HFFc6 (cell line): ENCODE data around the gene UPF3A. TPM values are rescaled to one million over a fixed set of nuclear protein-coding genes. Genes with fewer than 3 reads are reported as not detected.

Source experiments
- DNase-seq: peaks from one replicate; pipeline ENCODE4 v3.0.0-alpha.2; 2018
- H3K27ac Mint-ChIP-seq: 2 replicates; pipeline ENCODE4 v1.8.0; 2020; ENCODE audit warnings: mild to moderate bottlenecking, mixed read lengths
- H3K27me3 Mint-ChIP-seq: 2 replicates; pipeline ENCODE4 v1.8.0; 2021; ENCODE audit warnings: mild to moderate bottlenecking, moderate library complexity, mixed read lengths; ENCODE audit not compliant: insufficient read depth
- H3K36me3 Mint-ChIP-seq: 2 replicates; pipeline ENCODE4 v1.8.0; 2021; ENCODE audit warnings: low read depth, mixed read lengths
- H3K4me1 Mint-ChIP-seq: 2 replicates; pipeline ENCODE4 v1.8.0; 2020; ENCODE audit warnings: low read depth, mixed read lengths
- H3K4me3 Mint-ChIP-seq: 2 replicates; pipeline ENCODE4 v1.8.0; 2020; ENCODE audit warnings: mild to moderate bottlenecking, moderate library complexity, mixed read lengths
- H3K9me3 Mint-ChIP-seq: 2 replicates; pipeline ENCODE4 v1.8.0; 2020; ENCODE audit warnings: mild to moderate bottlenecking, mixed read lengths
- CTCF ChIP-seq: fragments of 200-600 bp; sonication (generic); IDR thresholded peaks from 2 replicates; pipeline ENCODE4 v1.5.0; 2021; ENCODE audit warnings: antibody characterized with exemption, mild to moderate bottlenecking
- total RNA-seq, 6 experiments: library from RNA; stranded (reverse); fragmentation: NEBNext Ultra II Directional; extraction: Animal tissue kit (Norgen Biotek cat#: 25700); gene quantifications; 2 replicates in 1 of 6; 3 replicates in 5 of 6; pipeline ENCODE4 v1.2.3, GENCODE V29; 2021

The UPF3A gene
- total RNA-seq, 6 experiments from 2014 or later: 32.4 to 42.9 (median 39.8) TPM

GRCh38 chr13:114275304-114275703 is 6.1 kb upstream of the UPF3A start:
- peaks cover 38% of the 10 kb centered on the region for H3K36me3 Mint-ChIP-seq
- H3K4me1 Mint-ChIP-seq: peaks cover 32% of the 10 kb centered on the region
- no peaks in the 10 kb centered on the region for H3K9me3 Mint-ChIP-seq
- no peak overlapping the region; the same call in 1 of the 2 replicates for H3K27ac Mint-ChIP-seq
- no peak overlapping the region for H3K4me3 Mint-ChIP-seq
- no peak for DNase-seq
- no peak for TF ChIP-seq CTCF
- H3K27me3 Mint-ChIP-seq: peaks cover 2% of the 10 kb centered on the region; the same call in 1 of the 2 replicates

- no peak overlapping the region for H3K4me3 Mint-ChIP-seq
- H3K27me3 Mint-ChIP-seq: peaks cover 5% of the 10 kb centered on the region; the same call in 1 of the 2 replicates
- no peak for TF ChIP-seq CTCF
- H3K4me1 Mint-ChIP-seq: peaks cover 38% of the 10 kb centered on the region
- DNase-seq: no peak
- peaks cover 27% of the 10 kb centered on the region for H3K36me3 Mint-ChIP-seq
- H3K27ac Mint-ChIP-seq: peak overlapping the region; percentile 74
- H3K9me3 Mint-ChIP-seq: no peaks in the 10 kb centered on the region
Measured at GRCh38 chr13:114279146-114279545, 2.3 kb upstream of the UPF3A start.

- H3K9me3 Mint-ChIP-seq: no peaks in the 10 kb centered on the region
- peak overlapping the region; percentile 97 for H3K27ac Mint-ChIP-seq
- H3K27me3 Mint-ChIP-seq: peaks cover 5% of the 10 kb centered on the region; the same call in 1 of the 2 replicates
- peaks cover 36% of the 10 kb centered on the region for H3K4me1 Mint-ChIP-seq
- no peak for DNase-seq
- peak overlapping the region; percentile 94 for H3K4me3 Mint-ChIP-seq
- peaks cover 29% of the 10 kb centered on the region for H3K36me3 Mint-ChIP-seq
- TF ChIP-seq CTCF: no peak
Measured at GRCh38 chr13:114279758-114280355, 1.5 kb upstream of the UPF3A start.

GRCh38 chr13:114282041-114282670 is 755 bp downstream of the UPF3A start:
- no peak for TF ChIP-seq CTCF
- peak; percentile 15 for DNase-seq
- H3K27me3 Mint-ChIP-seq: peaks cover 3% of the 10 kb centered on the region; the same call in 1 of the 2 replicates
- H3K4me1 Mint-ChIP-seq: peaks cover 58% of the 10 kb centered on the region
- H3K27ac Mint-ChIP-seq: peak overlapping the region; percentile 97
- peak overlapping the region; percentile 94 for H3K4me3 Mint-ChIP-seq
- peaks cover 42% of the 10 kb centered on the region for H3K36me3 Mint-ChIP-seq
- H3K9me3 Mint-ChIP-seq: no peaks in the 10 kb centered on the region

GRCh38 chr13:114283576-114283975 is 2.2 kb downstream of the UPF3A start:
- peaks cover 56% of the 10 kb centered on the region for H3K36me3 Mint-ChIP-seq
- DNase-seq: no peak
- no peak for TF ChIP-seq CTCF
- peak overlapping the region; percentile 71 for H3K4me3 Mint-ChIP-seq
- peaks cover 58% of the 10 kb centered on the region for H3K4me1 Mint-ChIP-seq
- peak overlapping the region; percentile 38 for H3K27ac Mint-ChIP-seq
- peaks cover 3% of the 10 kb centered on the region; the same call in 1 of the 2 replicates for H3K27me3 Mint-ChIP-seq
- no peaks in the 10 kb centered on the region for H3K9me3 Mint-ChIP-seq
